HEK293T (cell line): ENCODE measurements around the gene CXXC1.
"Not testable (repeated sequence)": the region's sequence is repeated elsewhere in the genome, so short reads cannot be mapped to it uniquely, and the experiment has no call there.

ENCODE experiments used
- CTCF ChIA-PET: fragments of 350-600 bp; formaldehyde crosslinking; extraction: SDS; loops from one replicate; lab custom pipeline; 2021; ENCODE audit warnings: antibody characterized with exemption, inconsistent platforms; lab: Yijun Ruan, JAX
- POLR2A ChIA-PET: fragments of 350-600 bp; formaldehyde crosslinking; extraction: SDS; loops from one replicate; lab custom pipeline; 2020; ENCODE audit warnings: antibody characterized with exemption, inconsistent platforms; lab: Yijun Ruan, JAX
- DNase-seq: peaks from one replicate; pipeline ENCODE4 v3.0.0; 2012; ENCODE audit warnings: mixed read lengths; ENCODE audit errors: extremely low spot score
- ARNT ChIP-seq: fragments of 450-650 bp; IDR thresholded peaks from 2 replicates; pipeline ENCODE4 v1.6.1; 2017; ENCODE audit warnings: mild to moderate bottlenecking
- BHLHE40 ChIP-seq: fragments of 450-650 bp; IDR thresholded peaks from 2 replicates; pipeline ENCODE4 v1.6.1; 2016; ENCODE audit warnings: mild to moderate bottlenecking, moderate library complexity, borderline replicate concordance
- CTBP1 ChIP-seq: fragments of 450-650 bp; IDR thresholded peaks from 2 replicates; pipeline ENCODE4 v1.6.1; 2016; ENCODE audit warnings: borderline replicate concordance
- ELF4 ChIP-seq: fragments of 450-650 bp; IDR thresholded peaks from 2 replicates; pipeline ENCODE4 v1.6.1; 2017; ENCODE audit warnings: antibody characterized with exemption
- FOXA1 ChIP-seq: fragments of 450-650 bp; IDR thresholded peaks from 2 replicates; pipeline ENCODE4 v1.6.1; 2016; ENCODE audit warnings: mild to moderate bottlenecking
- FOXK2 ChIP-seq: fragments of 450-650 bp; IDR thresholded peaks from 2 replicates; pipeline ENCODE4 v1.6.1; 2016; ENCODE audit warnings: mild to moderate bottlenecking
- FOXM1 ChIP-seq: fragments of 450-650 bp; IDR thresholded peaks from 2 replicates; pipeline ENCODE4 v1.6.1; 2017; ENCODE audit warnings: mild to moderate bottlenecking, borderline replicate concordance
- HDGF ChIP-seq: fragments of 450-650 bp; IDR thresholded peaks from 2 replicates; pipeline ENCODE4 v1.6.1; 2017; ENCODE audit warnings: antibody characterized with exemption, borderline replicate concordance
- L3MBTL2 ChIP-seq: fragments of 450-650 bp; conservative IDR thresholded peaks from 2 replicates; pipeline ENCODE4 v1.6.1; 2016; ENCODE audit warnings: mild to moderate bottlenecking
- LEF1 ChIP-seq: fragments of 450-650 bp; IDR thresholded peaks from 2 replicates; pipeline ENCODE4 v1.6.1; 2017; ENCODE audit warnings: mild to moderate bottlenecking, borderline replicate concordance
- NFRKB ChIP-seq: fragments of 450-650 bp; IDR thresholded peaks from 2 replicates; pipeline ENCODE4 v1.6.1; 2016; ENCODE audit warnings: mild to moderate bottlenecking, moderate library complexity
- PKNOX1 ChIP-seq: fragments of 450-650 bp; IDR thresholded peaks from 2 replicates; pipeline ENCODE4 v1.6.1; 2016
- SP1 ChIP-seq: fragments of 450-650 bp; IDR thresholded peaks from 2 replicates; pipeline ENCODE4 v1.6.1; 2017
- SUZ12 ChIP-seq: fragments of 450-650 bp; IDR thresholded peaks from 2 replicates; pipeline ENCODE4 v1.6.1; 2016; ENCODE audit warnings: mild to moderate bottlenecking
- TARDBP ChIP-seq: fragments of 450-650 bp; IDR thresholded peaks from 2 replicates; pipeline ENCODE4 v1.6.1; 2016
- ZNF384 ChIP-seq: fragments of 450-650 bp; IDR thresholded peaks from 2 replicates; pipeline ENCODE4 v1.6.1; 2016

Gene CXXC1

DNA sequence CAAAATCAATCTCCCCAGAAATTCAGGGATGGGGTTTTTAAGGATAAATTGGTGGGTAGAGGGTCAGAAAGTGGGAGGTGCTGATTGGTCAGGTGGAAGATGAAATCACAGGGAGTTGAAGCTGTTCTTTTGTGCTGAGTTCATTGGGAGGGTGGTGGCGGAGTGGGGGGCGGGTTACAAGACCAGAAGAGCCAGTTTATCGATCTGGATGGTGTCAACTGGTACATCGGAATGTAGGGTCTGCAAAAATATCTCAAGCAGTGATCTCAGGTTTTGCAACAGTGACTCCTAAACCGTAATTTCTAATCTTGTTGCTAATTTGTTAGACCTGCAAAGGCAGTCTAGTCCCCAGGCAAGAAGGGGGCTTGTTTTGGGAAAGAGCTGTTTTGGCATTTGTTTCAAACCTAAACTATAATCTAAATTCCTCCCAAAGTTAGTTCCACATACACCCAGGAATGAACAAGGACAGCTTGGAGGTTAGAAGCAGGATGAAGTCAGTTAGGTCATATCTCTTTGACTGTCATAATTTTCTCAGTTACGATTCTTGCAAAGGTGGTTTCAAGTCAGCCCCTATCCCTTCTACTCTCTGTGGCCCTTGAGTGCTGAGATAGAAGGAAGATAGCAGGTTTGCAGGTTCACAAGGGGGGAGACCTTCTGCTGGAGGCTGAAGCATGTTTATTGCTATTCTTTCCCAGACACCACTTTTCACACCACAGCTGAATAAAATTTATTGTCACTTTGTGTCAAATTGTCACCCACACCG lies 12.3 kb upstream of the CXXC1 start:
- DNase-seq = no peak
- TF ChIP-seq ARNT (no peak), SUZ12 (no peak), LEF1 (no peak), FOXA1 (no peak), CTBP1 (no peak), FOXK2 (no peak), L3MBTL2 (no peak), SP1 (no peak), PKNOX1 (no peak), ZNF384 (no peak), TARDBP (no peak), NFRKB (no peak)
- ChIA-PET CTCF (no interaction called here), POLR2A (no interaction called here)

DNA sequence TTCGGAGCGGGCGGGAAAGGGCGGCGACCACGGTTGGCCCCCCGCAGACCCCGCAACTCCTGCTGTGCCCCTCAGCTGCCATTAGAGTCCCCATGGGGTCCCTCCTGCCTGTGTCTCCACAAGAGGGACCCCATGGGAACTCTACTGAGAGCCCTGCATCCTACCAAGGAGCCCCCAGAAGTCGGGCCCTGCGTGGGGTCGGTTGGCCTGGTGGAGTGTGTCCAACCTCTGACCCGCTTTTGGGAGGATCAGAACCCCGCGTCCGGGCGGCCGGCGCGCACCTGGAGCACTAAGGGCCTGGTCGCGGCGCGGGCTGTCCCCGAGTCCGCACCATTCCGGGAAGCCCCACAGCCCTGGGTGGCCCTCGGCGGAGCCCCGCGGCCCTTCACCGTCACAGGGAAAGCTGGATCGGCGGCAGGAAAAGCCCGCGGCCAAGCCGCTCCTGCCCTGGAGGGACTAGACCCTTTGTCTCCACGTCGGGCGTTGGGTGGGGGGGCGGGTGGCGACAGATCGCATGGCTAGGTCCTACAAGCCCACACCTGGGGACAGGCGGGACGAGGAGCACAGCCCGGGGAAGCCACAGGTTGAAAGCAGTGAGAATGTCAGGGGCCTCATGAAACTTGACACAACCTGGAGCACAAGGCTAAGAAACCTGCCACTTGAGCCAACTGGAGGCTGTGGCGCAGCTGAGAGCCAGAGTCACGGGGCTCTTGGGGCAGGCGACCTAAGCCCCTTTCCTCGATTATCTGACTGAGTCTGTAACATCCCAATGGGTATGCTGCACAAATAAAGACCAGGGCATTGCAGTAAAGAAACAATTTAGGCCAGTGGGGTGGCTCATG lies 11.2 kb upstream of the CXXC1 start:
- no peak for DNase-seq
- CTCF ChIA-PET = no interaction called here
- TF ChIP-seq CTBP1 = no peak
- POLR2A ChIA-PET = no interaction called here

- no peak for DNase-seq
- ChIA-PET POLR2A (no interaction called here), CTCF (no interaction called here)
- no peak for TF ChIP-seq LEF1
- TF ChIP-seq FOXM1 = no peak
- no peak for TF ChIP-seq FOXK2
- no peak for TF ChIP-seq TARDBP
- no peak for TF ChIP-seq ELF4
- TF ChIP-seq SUZ12 = no peak
- TF ChIP-seq SP1 = no peak
- no peak for TF ChIP-seq PKNOX1
- TF ChIP-seq L3MBTL2 = no peak
- TF ChIP-seq ZNF384 = no peak
- TF ChIP-seq FOXA1 = no peak
- TF ChIP-seq NFRKB = no peak
- no peak for TF ChIP-seq CTBP1
- TF ChIP-seq HDGF = no peak
- no peak for TF ChIP-seq ARNT
- no peak for TF ChIP-seq BHLHE40
Measured at GRCh38 chr18:50297621-50298442, 10.3 kb upstream of the CXXC1 start.

- no peak for DNase-seq
- POLR2A ChIA-PET = no interaction called here
- CTCF ChIA-PET = no interaction called here
- TF ChIP-seq ZNF384 (no peak), BHLHE40 (no peak), FOXM1 (no peak), TARDBP (no peak), SP1 (no peak), FOXK2 (no peak), PKNOX1 (no peak), NFRKB (no peak), ARNT (no peak), L3MBTL2 (no peak), FOXA1 (no peak), HDGF (no peak), CTBP1 (no peak), LEF1 (no peak), SUZ12 (no peak), ELF4 (no peak)
Measured at GRCh38 chr18:50293039-50293438, 5.5 kb upstream of the CXXC1 start.

DNA sequence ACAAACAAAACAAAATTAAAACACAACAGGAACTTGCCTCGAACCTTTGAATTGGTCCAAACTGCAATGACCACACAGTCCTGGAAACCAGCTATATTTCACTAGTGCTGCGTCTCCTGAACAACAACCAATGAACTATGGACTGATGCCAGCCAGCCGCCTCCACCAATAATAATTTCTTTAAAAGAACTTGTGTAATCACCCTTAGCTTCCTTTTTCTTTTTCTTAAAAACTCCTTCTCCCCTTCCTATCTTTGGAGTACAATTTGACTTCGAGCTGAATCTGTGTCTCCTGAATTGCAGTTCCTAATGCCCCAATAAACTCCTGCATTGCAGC lies 1.6 kb upstream of the CXXC1 start:
- CTCF ChIA-PET = no interaction called here
- no peak for TF ChIP-seq NFRKB
- no peak for TF ChIP-seq FOXA1
- no peak for TF ChIP-seq FOXM1
- no peak for TF ChIP-seq ARNT
- TF ChIP-seq PKNOX1 = no peak
- no peak for TF ChIP-seq LEF1
- TF ChIP-seq HDGF = no peak
- no peak for TF ChIP-seq SP1
- TF ChIP-seq L3MBTL2 = no peak
- TF ChIP-seq ELF4 = no peak
- no peak for TF ChIP-seq CTBP1
- no peak for TF ChIP-seq SUZ12
- TF ChIP-seq FOXK2 = no peak
- TF ChIP-seq ZNF384 = no peak
- no peak for TF ChIP-seq BHLHE40
- DNase-seq = no peak
- POLR2A ChIA-PET = no interaction called here

- DNase-seq, POLR2A ChIA-PET, CTCF ChIA-PET: not testable (repeated sequence)
Measured at GRCh38 chr18:50288348-50289107, 1.0 kb upstream of the CXXC1 start.
